Measurements from ENCODE around the gene PUS7.
"Not testable (repeated sequence)": the region's sequence is repeated elsewhere in the genome, so short reads cannot be mapped to it uniquely, and the experiment has no call there.

PUS7 gene, protein sequence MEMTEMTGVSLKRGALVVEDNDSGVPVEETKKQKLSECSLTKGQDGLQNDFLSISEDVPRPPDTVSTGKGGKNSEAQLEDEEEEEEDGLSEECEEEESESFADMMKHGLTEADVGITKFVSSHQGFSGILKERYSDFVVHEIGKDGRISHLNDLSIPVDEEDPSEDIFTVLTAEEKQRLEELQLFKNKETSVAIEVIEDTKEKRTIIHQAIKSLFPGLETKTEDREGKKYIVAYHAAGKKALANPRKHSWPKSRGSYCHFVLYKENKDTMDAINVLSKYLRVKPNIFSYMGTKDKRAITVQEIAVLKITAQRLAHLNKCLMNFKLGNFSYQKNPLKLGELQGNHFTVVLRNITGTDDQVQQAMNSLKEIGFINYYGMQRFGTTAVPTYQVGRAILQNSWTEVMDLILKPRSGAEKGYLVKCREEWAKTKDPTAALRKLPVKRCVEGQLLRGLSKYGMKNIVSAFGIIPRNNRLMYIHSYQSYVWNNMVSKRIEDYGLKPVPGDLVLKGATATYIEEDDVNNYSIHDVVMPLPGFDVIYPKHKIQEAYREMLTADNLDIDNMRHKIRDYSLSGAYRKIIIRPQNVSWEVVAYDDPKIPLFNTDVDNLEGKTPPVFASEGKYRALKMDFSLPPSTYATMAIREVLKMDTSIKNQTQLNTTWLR

DNA sequence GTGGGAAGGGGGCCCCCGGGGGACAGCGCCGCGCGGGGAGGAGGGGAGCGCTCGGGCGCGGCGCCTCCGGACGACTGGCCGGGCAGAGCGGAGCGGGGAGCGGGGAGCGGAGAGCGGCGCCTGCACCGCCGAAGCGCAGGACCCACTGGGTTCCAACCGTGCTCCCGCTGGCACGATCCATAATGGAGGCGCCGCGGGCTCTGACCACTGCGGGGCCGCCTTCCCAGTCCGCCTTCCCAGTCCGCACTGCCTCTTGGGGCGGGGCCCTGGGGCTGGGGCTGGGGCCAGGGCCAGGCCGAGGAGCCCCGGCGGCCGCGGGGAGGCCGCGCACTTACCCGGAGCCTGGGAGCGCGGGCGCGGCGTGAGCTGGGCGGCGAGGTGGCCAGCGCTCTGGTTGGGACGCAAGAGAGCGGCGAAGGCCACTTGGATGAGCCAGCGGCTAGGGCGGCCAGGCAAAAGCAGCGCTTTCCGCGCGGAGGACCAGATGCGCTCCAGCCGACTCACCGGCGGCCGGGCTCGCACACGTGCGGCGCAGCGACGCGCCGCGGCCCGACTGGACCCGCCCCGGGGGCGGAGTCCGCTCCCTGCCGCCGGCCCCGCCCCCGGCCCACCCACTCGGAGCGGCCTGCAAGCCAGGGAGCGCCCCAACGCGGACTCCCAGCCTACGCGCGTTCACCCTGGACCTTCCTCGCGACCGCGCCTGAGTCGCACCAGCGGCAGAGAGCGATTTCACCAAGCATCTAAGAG, at the start of gene PUS7:
Gene PUS7, minus strand, starts transcription at position 555 of the 747 bp plus-strand sequence. CDS start 13,759 bp downstream, outside the sequence.
- peak; percentile 67 to 74 for DNase-seq (ENCODE audit: low read depth in 1 of 2, low spot score in 1 of 2)

DNA sequence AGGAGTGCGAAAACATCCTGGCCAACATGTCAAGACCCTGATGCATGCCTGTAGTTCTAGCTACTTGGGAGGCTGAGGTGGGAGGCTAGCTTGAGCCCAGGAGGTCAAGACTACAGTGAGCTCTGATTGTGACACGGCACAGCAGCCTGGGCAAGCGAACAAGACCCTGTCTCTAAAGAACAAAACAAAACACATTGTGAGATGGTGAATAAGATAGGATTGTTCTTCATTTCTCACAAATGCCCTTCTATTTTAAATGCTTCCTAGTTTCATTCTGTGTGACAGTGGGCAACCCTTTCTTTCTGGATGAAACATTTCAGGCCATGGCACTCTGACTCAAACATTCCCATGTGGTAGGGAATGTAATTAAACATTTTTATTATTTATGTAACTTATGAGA, 45.8 kb upstream of the PUS7 start:
- DNase-seq (ENCODE audit: low read depth in 1 of 2, low spot score in 1 of 2) = no peak

DNA sequence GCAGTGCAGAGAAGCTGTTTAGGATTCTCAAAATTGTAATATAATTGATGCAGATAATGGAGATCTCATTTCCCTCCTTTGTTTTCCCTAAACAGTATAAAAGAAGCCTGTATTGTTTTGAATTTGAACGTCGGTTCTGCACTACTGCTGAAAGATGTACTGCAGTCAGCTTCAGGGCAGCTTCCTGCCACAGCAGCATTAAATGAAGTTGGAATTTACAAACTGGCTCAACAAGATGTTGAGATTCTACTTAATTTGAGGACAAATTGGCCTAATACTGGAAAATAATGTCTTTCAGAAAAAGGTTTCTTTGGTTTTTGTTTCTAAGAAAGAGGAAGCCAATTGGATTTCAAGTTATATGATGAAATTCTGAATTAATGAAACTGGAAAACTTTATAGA, 45.0 kb upstream of the PUS7 start:
- DNase-seq (ENCODE audit: low read depth in 1 of 2, low spot score in 1 of 2) = no peak

DNA sequence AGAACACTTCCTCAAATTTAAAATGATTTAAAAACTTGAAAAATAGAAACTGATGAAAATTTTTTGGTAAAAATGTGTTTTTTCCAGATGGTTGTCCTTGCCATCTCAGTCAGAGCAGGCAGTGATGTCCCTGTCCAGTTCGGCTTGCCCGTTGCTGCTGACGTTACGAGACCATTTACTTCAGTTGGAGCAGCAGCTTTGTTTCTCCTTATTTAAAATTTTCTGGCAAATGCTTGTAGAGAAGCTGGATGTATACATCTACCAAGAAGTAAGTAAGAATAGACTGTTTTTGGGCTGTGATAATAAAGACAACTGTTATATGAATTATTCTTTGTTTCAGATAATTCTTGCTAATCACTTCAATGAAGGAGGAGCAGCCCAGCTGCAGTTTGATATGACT, 43.1 kb upstream of the PUS7 start:
- DNase-seq (ENCODE audit: low read depth in 1 of 2, low spot score in 1 of 2) = no peak

DNA sequence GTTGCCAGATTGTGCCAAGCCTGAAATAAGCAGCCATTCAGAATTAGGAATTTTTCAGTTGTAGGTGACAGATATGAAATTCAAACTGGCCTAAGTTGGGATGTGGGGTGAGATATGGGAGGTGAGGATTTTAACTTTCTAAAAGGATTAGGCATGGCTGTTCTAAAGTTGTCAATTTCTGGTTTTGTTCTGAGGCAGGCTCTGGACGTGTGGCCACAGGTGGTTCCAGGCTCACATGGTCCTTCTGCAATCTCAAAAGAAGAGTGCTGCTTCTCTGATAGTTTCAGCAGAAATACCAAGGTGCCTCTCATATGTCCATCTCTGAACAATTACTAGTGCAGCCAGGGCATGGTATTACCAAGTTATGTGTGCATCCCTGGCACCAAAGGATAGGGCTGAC, 37.9 kb upstream of the PUS7 start:
- DNase-seq (ENCODE audit: low read depth in 1 of 2, low spot score in 1 of 2) = no peak

DNA sequence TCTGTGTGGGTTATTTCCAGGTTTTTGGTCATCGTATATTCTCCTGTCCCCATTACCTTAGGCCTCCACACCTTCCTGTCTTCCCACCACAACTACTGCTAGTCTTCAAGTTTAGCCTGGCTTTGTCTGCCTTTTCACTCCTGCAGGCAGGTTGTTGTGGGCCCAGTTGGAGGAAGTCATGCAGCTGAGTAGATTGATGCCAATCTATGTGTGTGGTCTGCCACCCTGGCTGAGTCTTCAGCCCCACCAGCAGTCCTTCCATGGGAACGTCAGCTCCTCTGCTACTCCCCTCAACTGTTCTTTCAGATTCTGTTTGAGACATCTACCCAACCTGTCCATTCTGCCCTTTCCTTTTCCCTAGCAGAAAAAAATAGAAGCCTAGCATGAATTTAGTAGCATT, 16.3 kb upstream of the PUS7 start:
- DNase-seq (ENCODE audit: low read depth in 1 of 2, low spot score in 1 of 2) = no peak

DNA sequence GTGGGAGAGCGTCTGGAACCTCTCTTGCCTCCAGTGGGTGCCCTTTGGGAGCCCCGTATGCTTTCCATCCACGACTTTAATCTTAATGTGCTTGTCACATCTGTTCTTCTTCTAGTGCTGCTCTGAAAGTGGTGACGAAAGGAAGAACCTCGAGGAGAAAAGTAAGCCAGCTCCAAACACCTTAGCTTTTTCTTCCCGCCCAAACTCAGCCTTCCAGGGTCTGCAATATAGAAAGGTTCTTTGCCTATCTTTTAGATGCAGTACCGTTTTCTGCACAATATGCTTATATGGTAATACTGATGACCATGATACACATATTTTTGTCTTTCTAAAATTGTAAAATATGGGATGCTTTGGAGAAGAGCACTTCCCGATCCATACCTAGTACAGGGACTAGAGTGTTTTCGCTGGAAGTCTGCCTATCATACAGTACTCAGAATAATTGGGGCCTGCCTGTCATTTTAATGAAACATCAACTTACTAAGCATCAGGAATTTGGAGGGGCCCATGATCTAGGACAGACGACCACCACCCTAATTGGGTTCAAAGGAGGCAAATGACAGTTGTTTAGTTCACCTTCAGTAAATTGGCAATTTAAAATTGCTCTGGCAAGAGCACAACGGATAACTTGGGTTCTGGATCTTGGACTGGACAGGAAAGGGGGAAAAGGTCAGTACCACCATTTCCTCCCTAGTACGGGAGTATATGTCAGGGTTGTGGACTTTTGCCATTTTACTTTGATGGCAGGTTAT, 10.8 kb upstream of the PUS7 start:
- DNase-seq (ENCODE audit: low read depth in 1 of 2, low spot score in 1 of 2) = no peak

DNA sequence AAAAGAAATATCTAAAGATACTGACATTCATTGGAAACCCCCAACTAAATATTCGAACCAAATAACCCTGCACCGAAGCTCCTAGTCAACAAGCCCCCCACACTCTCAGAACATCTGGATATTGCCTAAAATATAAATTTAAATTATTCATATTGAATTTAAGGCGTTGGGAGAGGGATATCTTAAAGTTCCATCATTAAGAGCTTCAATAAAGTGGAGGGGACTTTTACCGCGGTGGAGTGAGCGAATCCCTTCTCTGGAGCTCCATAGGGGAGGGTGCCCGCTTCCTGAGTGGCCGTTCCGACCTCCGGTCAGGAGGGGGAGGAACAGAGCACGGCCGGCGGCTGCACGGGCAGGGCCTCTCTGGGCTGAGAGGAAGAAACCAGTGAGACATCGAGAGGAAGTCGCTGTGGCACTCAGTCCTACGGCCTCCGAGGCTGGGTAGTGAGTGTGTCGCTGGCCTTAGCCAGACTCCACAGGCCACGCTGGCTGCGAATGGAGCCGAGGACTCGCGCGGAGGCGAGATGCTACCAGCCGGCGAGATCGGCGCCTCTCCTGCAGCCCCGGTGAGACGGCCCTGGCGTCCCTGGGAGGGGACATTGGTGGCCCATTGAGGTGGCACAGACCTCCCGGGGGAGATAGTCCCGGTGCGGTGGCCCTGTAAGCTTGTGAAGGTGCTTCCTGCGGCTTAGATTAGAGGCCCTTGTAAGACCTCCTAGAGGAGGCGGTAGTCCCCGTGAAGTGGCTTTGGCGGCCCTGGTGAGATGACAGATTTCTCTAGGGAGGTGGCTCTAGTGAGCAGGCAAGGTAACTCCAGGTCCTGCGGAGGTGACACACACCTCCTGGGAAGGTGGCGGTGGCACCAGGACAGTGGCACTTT, 10.0 kb upstream of the PUS7 start, which contains the start of gene RINT1:
Gene RINT1, plus strand, starts transcription at position 410 of the 880 bp plus-strand sequence. Its CDS starts 115 bp downstream, at position 525.
- peak; percentile 78 to 89 for DNase-seq (ENCODE audit: low read depth in 1 of 2, low spot score in 1 of 2)

DNA sequence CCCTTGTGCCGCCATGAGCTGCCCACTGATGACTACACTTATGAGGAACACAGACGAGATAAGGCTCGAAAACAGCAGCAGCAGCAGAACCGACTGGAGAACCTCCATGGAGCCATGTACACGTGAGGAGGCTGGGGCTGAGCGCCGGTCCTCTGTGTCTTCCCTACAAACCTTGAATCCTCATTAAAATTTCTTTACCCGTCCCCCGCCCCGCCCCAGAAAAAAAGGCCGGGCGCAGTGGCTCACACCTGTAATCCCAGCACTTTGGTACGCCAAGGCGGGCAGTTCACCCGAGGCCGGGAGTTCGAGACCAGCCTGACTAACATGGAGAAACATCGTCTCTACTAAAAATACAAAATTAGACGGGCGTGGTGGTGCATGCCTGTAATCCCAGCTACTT, 8.5 kb upstream of the PUS7 start:
- no peak for DNase-seq (ENCODE audit: low read depth in 1 of 2, low spot score in 1 of 2)

DNA sequence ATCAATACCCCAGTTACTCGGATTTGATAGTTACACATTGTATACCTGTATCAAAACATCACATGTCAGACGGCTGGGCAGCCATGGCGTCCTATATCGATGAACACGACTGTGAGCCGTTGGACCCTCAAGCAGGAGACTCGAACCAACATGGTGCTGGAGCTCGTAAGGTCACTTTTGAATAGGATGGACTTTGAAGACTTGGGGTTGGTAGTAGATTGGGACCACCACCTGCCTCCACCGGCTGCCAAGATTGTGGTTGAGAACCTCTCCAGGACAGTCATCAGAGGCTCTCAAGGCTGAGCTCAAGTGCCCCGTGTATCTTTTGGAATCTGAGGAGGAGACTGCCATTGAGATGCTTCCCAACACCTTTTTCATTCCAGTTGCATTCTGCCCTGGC, 8.1 kb upstream of the PUS7 start:
- DNase-seq (ENCODE audit: low read depth in 1 of 2, low spot score in 1 of 2) = no peak

DNA sequence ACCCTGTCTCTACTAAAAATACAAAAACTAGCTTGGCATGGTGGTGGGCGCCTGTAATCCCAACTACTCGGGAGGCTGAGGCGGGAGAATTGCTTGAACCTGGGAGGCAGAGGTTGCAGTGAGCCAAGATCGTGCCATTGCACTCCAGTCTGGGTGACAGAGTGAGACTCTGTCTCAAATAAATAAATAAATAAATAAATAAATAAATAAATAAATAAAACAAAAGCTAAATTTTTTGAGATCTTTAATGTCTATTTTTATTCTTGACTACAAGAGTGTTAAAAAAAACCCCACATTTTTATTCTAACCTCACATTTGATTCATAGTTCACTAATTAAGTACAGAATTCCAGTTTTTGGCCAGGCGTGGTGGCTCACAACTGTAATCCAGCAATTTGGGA, 5.7 kb upstream of the PUS7 start:
- DNase-seq (ENCODE audit: low read depth in 1 of 2, low spot score in 1 of 2) = not testable (repeated sequence)

DNA sequence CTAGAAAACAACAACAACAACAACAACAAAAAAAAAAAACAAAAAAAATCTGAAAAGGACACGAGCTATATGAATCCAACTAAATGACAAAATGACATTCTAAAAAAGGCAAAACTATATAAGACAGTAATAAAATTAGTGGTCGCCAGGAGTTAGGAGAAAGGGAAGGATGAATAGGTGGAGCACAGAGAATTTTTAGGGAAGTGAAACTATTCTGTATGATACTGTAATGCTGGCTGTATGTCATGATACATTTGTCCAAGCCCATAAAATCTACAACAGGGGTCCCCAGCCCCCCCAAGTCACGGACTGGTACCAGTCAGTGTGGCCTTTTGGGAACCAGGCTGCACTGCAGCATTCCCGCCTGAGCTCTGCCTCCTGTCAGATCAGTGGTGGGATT, 2.8 kb upstream of the PUS7 start:
- DNase-seq (ENCODE audit: low read depth in 1 of 2, low spot score in 1 of 2) = no peak

DNA sequence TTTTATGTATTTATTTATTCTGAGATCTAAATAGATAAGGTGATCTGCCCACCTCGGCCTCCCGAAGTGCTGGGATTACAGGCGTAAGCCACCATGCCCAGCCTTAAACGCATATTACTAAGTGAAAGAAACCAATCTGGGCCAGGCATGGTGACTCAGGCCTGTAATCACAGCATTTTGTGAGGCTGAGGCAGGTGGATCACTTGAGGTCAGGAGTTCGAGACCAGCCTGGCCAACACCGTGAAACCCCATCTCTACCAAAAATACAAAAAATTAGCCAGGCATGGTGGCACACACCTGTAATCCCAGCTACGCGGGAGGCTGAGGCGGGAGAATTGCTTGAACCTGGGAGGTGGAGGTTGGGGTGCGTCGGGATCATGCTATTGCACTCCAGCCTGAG, 2.4 kb upstream of the PUS7 start:
- DNase-seq (ENCODE audit: low read depth in 1 of 2, low spot score in 1 of 2) = not testable (repeated sequence)

DNA sequence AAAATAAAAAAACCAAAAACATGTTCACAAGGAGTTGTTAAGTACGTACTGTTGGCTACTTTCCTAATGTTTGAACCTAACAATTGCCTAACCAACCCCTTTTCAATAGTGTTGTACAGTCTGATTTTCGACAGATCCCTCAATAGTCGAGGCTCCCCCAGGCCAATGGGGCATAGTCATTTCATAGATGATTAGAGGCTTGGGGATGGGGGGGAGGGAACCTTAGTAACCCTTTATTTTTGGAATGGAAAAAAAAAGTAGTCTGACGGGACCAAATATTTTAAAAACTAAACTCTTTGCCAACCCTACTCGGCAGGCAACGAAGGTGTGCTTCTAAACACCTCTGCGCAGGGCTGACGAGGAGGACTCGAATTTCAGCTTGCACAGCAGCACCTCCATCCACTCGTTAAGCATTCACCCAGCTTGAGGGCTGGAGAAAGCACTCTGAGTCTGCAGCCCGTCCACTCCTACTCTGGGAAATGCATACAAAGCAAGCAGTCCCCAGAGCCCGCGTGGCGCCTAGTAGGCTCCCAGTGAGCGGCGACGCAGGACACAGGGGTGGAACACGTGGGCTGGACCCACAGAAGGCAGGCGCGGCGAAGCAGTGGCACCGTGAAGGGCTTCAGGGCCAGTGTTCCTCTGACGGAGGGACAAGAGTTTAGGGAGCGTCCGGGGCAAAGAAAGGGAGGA, 899 bp downstream of the PUS7 start:
- peak; percentile 26 to 42 for DNase-seq (ENCODE audit: low read depth in 1 of 2, low spot score in 1 of 2)

DNA sequence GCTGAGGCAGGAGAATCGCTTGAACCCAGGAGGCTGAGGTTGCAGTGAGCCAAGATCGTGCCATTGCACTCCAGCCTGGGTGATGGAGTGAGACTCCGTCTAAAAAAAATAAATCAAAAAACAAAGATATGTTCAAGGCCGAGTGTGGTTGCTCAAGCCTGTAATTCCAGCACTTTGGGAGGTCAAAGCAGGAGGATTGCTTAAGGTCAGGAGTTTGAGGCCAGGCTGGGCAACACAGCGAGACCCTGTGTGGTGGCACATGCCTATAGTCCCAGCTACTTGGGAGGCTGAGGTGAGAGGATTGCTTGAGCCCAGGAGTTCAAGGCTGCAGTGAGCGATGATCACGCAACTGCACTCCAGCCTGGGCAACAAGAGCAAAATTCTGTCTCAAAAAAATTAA, 1.5 kb downstream of the PUS7 start:
- not testable (repeated sequence) for DNase-seq (ENCODE audit: low read depth in 1 of 2, low spot score in 1 of 2)

DNA sequence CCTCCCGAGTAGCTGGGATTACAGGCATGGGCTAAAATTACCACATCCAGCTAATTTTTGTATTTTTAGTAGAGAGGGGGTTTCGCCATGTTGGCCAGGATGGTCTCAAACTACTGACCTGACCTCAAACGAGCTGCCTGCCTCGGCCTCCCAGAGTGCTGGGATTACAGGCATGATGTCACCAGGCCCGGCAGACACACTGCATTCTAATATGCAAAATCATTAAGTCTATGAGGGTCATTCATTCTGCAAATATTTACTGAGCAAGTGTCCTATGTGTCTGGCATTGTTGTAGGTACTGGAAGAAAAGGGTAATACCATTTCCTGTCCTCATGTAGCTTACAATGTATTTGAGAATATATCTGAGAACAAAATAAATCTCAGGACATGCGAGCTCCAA, 2.7 kb downstream of the PUS7 start:
- no peak for DNase-seq (ENCODE audit: low read depth in 1 of 2, low spot score in 1 of 2)

DNA sequence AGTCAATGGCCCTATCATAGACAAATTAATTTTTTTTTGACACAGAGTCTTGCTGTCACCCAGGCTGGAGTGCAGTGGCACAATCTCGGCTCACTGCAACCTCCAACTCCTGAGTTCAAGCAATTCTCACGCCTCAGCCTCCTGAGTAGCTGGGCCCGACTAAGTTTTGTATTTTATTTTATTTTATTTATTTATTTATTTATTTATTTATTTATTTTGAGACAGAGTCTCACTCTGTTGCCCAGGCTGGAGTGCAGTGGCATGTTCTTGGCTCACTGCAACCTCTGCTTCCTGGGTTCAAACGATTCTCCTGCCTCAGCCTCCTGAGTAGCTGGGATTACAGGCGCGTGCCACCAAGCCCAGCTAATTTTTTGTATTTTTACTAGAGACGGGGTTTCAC, 6.5 kb downstream of the PUS7 start:
- DNase-seq (ENCODE audit: low read depth in 1 of 2, low spot score in 1 of 2) = not testable (repeated sequence)

DNA sequence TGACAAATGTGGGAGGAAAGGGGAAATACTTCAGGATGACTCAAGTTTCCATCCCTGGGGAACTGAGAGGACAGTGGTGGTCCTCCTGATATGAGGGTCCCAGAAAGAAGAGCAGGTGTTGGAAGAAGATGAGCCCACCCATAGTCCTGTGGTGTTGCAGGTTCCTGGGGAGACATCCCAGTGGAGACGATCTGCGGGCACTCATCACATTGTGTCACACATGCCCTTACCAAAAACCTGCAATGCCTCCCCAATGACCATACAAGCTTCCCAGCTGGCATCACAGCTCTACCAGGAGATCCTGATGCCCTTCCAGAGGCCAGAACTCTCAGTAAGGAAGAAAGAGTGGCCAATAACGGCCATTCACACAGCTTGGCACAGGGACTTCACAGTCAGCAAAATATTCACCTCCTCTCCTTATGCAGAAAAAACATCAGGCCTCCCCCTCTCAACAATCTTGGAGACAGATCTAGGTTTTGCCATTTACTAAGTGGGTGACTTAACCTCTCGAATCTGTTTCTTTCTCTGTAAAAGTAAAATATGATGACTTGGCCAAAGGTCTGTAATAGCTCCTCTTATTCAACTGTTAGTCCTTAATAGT, 9.0 kb downstream of the PUS7 start:
- no peak for DNase-seq (ENCODE audit: low read depth in 1 of 2, low spot score in 1 of 2)

DNA sequence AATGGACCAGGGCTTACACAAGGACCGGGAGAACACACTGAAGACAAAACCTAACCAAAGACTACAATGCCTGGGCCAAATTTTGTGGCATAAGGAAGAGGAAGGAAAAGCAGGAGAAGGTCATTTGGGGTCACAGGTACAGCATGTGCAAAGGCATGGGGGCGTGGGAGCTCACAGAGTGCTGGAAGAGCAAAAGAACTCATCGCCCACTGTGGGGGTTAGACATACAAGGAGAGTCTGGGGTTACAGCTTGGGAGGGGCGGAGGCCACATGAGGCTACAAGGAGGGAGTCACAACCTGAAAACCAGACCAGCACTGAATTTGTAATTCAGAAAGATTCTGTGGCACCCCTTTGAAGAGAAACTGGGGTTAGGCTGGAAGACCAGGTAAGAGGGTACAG, 9.7 kb downstream of the PUS7 start:
- no peak for DNase-seq (ENCODE audit: low read depth in 1 of 2, low spot score in 1 of 2)
